Keratinocyte (primary cell): ENCODE measurements around the gene IRAK2. TPM values are rescaled to one million over a fixed set of nuclear protein-coding genes. Genes with fewer than 3 reads are reported as not detected.

ENCODE experiments used
- DNase-seq: peaks from one replicate; pipeline ENCODE4 v3.0.0-alpha.2; 2011; ENCODE audit warnings: low read depth, missing footprints, low spot score
- FAIRE-seq: peaks from 2 replicates; lab custom pipeline; 2011; peaks lifted over from hg19 to GRCh38; lab: Jason Lieb, UNC
- H2AFZ ChIP-seq: 2 replicates; pipeline ENCODE4 v1.6.0; 2012; ENCODE audit warnings: low read length, control low read depth, inconsistent platforms; ENCODE audit not compliant: control insufficient read depth
- H3K27ac ChIP-seq: 2 replicates; pipeline ENCODE4 v1.5.1; 2011; ENCODE audit warnings: low read length; ENCODE audit not compliant: control insufficient read depth, insufficient read depth
- H3K27me3 ChIP-seq: 3 replicates; pipeline ENCODE4 v1.6.0; 2011; ENCODE audit warnings: low read length; ENCODE audit not compliant: control insufficient read depth, insufficient read depth; ENCODE audit errors: extremely low read depth
- H3K36me3 ChIP-seq, 2 experiments: 2 replicates in 1 of 2; 3 replicates in 1 of 2; pipeline ENCODE4 v1.5.1; 2011; ENCODE audit warnings: low read length in 2 of 2, mild to moderate bottlenecking in 1 of 2; ENCODE audit not compliant: control insufficient read depth in 2 of 2, insufficient read depth in 2 of 2; ENCODE audit errors: extremely low read depth in 1 of 2
- H3K4me1 ChIP-seq: 3 replicates; pipeline ENCODE4 v1.5.1; 2011; ENCODE audit warnings: low read length; ENCODE audit not compliant: control insufficient read depth, insufficient read depth; ENCODE audit errors: extremely low read depth
- H3K4me2 ChIP-seq: 3 replicates; pipeline ENCODE4 v1.6.0; 2011; ENCODE audit warnings: low read depth, low read length; ENCODE audit not compliant: control insufficient read depth, insufficient read depth; ENCODE audit errors: extremely low read depth
- H3K4me3 ChIP-seq, 3 experiments: fragments of 200-600 bp in 1 of 3; sonication (generic) in 1 of 3; 2 replicates in 2 of 3; 3 replicates in 1 of 3; pipeline ENCODE4 v1.5.1; 2011 to 2016; ENCODE audit warnings: low read length in 3 of 3, mild to moderate bottlenecking in 3 of 3, control low read depth in 2 of 3, inconsistent platforms in 1 of 3, low read depth in 1 of 3, mixed read lengths in 1 of 3, mixed run types in 1 of 3, moderate library complexity in 1 of 3; ENCODE audit not compliant: control insufficient read depth in 2 of 3, insufficient read depth in 2 of 3; ENCODE audit errors: extremely low read depth in 1 of 3
- H3K79me2 ChIP-seq: 2 replicates; pipeline ENCODE4 v1.6.0; 2012; ENCODE audit warnings: low read length; ENCODE audit not compliant: control insufficient read depth, insufficient read depth
- H3K9ac ChIP-seq: 3 replicates; pipeline ENCODE4 v1.6.0; 2011; ENCODE audit warnings: low read length; ENCODE audit not compliant: control insufficient read depth, insufficient read depth; ENCODE audit errors: extremely low read depth
- H3K9me1 ChIP-seq: 3 replicates; pipeline ENCODE4 v1.6.0; 2011; ENCODE audit warnings: low read length; ENCODE audit not compliant: control insufficient read depth, insufficient read depth; ENCODE audit errors: extremely low read depth
- H3K9me3 ChIP-seq: 2 replicates; pipeline ENCODE4 v1.5.1; 2012; ENCODE audit warnings: low read depth, low read length; ENCODE audit not compliant: control insufficient read depth
- H4K20me1 ChIP-seq: 3 replicates; pipeline ENCODE4 v1.6.0; 2011; ENCODE audit warnings: low read length; ENCODE audit not compliant: control insufficient read depth, insufficient read depth; ENCODE audit errors: extremely low read depth
- CTCF ChIP-seq, 3 experiments: IDR thresholded peaks in 1 of 3; conservative IDR thresholded peaks in 1 of 3; optimal IDR thresholded peaks in 1 of 3; 2 replicates in 2 of 3; 3 replicates in 1 of 3; pipeline versions ENCODE3 to v1.5.1; 2011; ENCODE audit warnings: low read length in 3 of 3, mild to moderate bottlenecking in 3 of 3, moderate library complexity in 2 of 3, control low read depth in 1 of 3, inconsistent platforms in 1 of 3; ENCODE audit not compliant: insufficient read depth in 2 of 3; ENCODE audit errors: extremely low read depth in 1 of 3
- EZH2 ChIP-seq: IDR thresholded peaks from one replicate; pipeline ENCODE4 v1.6.1; 2012; ENCODE audit warnings: inconsistent platforms, mild to moderate bottlenecking, low read length, moderate library complexity
- dilution Hi-C: fragments of 300-500 bp; cut with MboI; formaldehyde crosslinking; loops from one replicate; pipeline ENCODE4 v1.7.0; 2020; ENCODE audit warnings: low sequenced_read_pairs; ENCODE audit not compliant: extremely low pct_ligation_motif_present
- polyA plus RNA-seq, 5 experiments: library from polyadenylated mRNA; depleted of rRNA in 3 of 5; stranded (reverse) in 3 of 5; stranded (forward) in 1 of 5; unstranded in 1 of 5; fragments of >200 nt; gene quantifications; 1 replicate in 1 of 5; 2 replicates in 3 of 5; 3 replicates in 1 of 5; pipeline versions ENCODE4 v1.2.1 to v1.2.3, GENCODE V29; 2011 to 2012; ENCODE audit warnings: missing spikeins in 2 of 5, low read depth in 1 of 5, low replicate concordance in 1 of 5

Gene IRAK2
- polyA plus RNA-seq, 1 donor (not counting 4 experiments of a cell fraction or from before 2014, with no cell fraction given): 3.5 TPM

DNA sequence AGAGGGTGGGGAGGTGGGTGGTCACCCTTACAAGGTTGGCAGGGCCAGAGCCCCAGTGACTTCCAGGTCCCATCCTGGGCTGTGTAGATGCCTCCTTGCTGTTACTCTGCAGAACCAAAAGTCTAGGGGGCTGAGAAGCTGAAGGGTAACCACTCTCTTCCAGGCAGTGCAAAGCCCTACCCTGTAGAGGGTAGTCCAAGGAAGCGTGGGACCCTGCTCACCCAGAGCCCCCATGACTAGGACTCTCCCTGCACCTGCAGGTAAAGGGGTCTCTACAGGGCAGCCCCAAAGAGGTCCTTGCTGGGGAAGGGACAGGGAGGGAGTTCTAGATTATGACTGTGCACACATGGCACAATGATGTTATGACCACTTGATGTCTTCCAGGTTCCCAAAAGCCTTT, 113.8 kb downstream of the IRAK2 start:
- no peak overlapping the region for H3K4me3 ChIP-seq
- H3K9me3 ChIP-seq: no peaks in the 10 kb centered on the region
- FAIRE-seq (no peak), DNase-seq (no peak)
- H4K20me1 ChIP-seq: peaks cover 3% of the 10 kb centered on the region
- TF ChIP-seq CTCF (optimal IDR thresholded peaks at IDR 0.05 in 1 of 3, IDR thresholded peaks at IDR 0.05 in 1 of 3, conservative IDR thresholded peaks at IDR 0.05 in 1 of 3; ENCODE audit: extremely low read depth in 1 of 3, insufficient read depth in 2 of 3, low read length in 3 of 3) (no peak), EZH2 (no peak)
- H3K9me1 ChIP-seq: no peaks in the 10 kb centered on the region
- H3K79me2 ChIP-seq: peaks cover 24% of the 10 kb centered on the region
- no peaks in the 10 kb centered on the region for H3K27me3 ChIP-seq
- H3K9ac ChIP-seq: no peak overlapping the region
- H3K4me1 ChIP-seq: peaks cover 3% of the 10 kb centered on the region
- no peak overlapping the region for H3K27ac ChIP-seq
- H3K4me2 ChIP-seq: no peak overlapping the region
- dilution Hi-C loops: no loop called here
- H3K36me3 ChIP-seq: peaks cover 13 to 27% of the 10 kb centered on the region in 2 experiments
- H2AFZ ChIP-seq: no peak overlapping the region

GRCh38 chr3:10279384-10280176, 114.9 kb downstream of the IRAK2 start:
- dilution Hi-C loops: no loop called here
- FAIRE-seq: no peak
- H2AFZ ChIP-seq: no peak overlapping the region
- H3K9ac ChIP-seq: no peak overlapping the region
- no peak overlapping the region for H3K4me2 ChIP-seq
- no peak for TF ChIP-seq EZH2
- TF ChIP-seq CTCF (optimal IDR thresholded peaks at IDR 0.05 in 1 of 3, IDR thresholded peaks at IDR 0.05 in 1 of 3, conservative IDR thresholded peaks at IDR 0.05 in 1 of 3; ENCODE audit: extremely low read depth in 1 of 3, insufficient read depth in 2 of 3, low read length in 3 of 3): no peak
- H3K79me2 ChIP-seq: peaks cover 17% of the 10 kb centered on the region
- DNase-seq: no peak
- H3K9me3 ChIP-seq: no peaks in the 10 kb centered on the region
- peaks cover 13 to 27% of the 10 kb centered on the region in 2 experiments for H3K36me3 ChIP-seq
- no peak overlapping the region for H3K4me3 ChIP-seq
- H4K20me1 ChIP-seq: no peaks in the 10 kb centered on the region
- no peaks in the 10 kb centered on the region for H3K27me3 ChIP-seq
- no peak overlapping the region for H3K27ac ChIP-seq
- no peaks in the 10 kb centered on the region for H3K9me1 ChIP-seq
- peaks cover 5% of the 10 kb centered on the region for H3K4me1 ChIP-seq
